MCF 10A (cell line): ENCODE data around the gene ZDHHC16. TPM values are rescaled to one million over a fixed set of nuclear protein-coding genes. Genes with fewer than 3 reads are reported as not detected.
"Not testable (repeated sequence)": the region's sequence is repeated elsewhere in the genome, so short reads cannot be mapped to it uniquely, and the experiment has no call there.

Experiments
- BruUV-seq: library from RNA; stranded (reverse); fragments of 400-500 nt; replicated peaks from 2 replicates; lab custom pipeline; 2021; lab: Mats Ljungman, UMichigan
- CTCF ChIA-PET: fragments of 300-600 bp; sonication (Branson Sonifier 250); formaldehyde crosslinking; extraction: SDS; loops from one replicate; lab custom pipeline; 2021; ENCODE audit warnings: antibody characterized with exemption, inconsistent platforms; lab: Yijun Ruan, JAX
- POLR2A ChIA-PET: fragments of 300-600, 350-650 bp; sonication (Branson Sonifier 250); formaldehyde crosslinking; extraction: SDS; loops from one replicate; lab custom pipeline; 2020; ENCODE audit warnings: antibody characterized with exemption, inconsistent platforms; lab: Yijun Ruan, JAX
- DNase-seq: peaks from one replicate; pipeline ENCODE4 v3.0.0-alpha.2; 2018; ENCODE audit not compliant: unreplicated experiment
- H3K27ac Mint-ChIP-seq: one replicate; pipeline ENCODE4 v1.8.0; 2022; ENCODE audit warnings: mild to moderate bottlenecking, low read depth, mixed read lengths; ENCODE audit not compliant: unreplicated experiment
- H3K27me3 Mint-ChIP-seq: one replicate; pipeline ENCODE4 v1.8.0; 2022; ENCODE audit warnings: mixed read lengths; ENCODE audit not compliant: insufficient read depth, unreplicated experiment
- H3K36me3 Mint-ChIP-seq: one replicate; pipeline ENCODE4 v1.8.0; 2022; ENCODE audit warnings: mild to moderate bottlenecking, moderate library complexity, mixed read lengths; ENCODE audit not compliant: insufficient read depth, unreplicated experiment
- H3K4me1 Mint-ChIP-seq: one replicate; pipeline ENCODE4 v1.8.0; 2022; ENCODE audit warnings: mixed read lengths; ENCODE audit not compliant: insufficient read depth, unreplicated experiment
- H3K4me3 Mint-ChIP-seq: one replicate; pipeline ENCODE4 v1.8.0; 2022; ENCODE audit warnings: mild to moderate bottlenecking, moderate library complexity, mixed read lengths; ENCODE audit not compliant: unreplicated experiment
- H3K9me3 Mint-ChIP-seq: one replicate; pipeline ENCODE4 v1.8.0; 2022; ENCODE audit warnings: mixed read lengths; ENCODE audit not compliant: unreplicated experiment
- CTCF ChIP-seq: fragments of 200-600 bp; IDR thresholded peaks from one replicate; pipeline ENCODE4 v1.8.0; 2022; ENCODE audit warnings: antibody characterized with exemption, mild to moderate bottlenecking; ENCODE audit not compliant: unreplicated experiment
- intact Hi-C: fragments of 100-400 bp; cut with micrococcal nuclease; formaldehyde crosslinking; loops from 2 replicates; pipeline ENCODE4 v1.14.1; 2022
- total RNA-seq: library from RNA; stranded (reverse); gene quantifications from 2 replicates; pipeline ENCODE4 v1.2.3, GENCODE V29; 2022

The ZDHHC16 gene
- total RNA-seq, 1 experiment from 2014 or later, result 48.0 TPM

- DNase-seq, result peak; percentile 84
- Mint-ChIP-seq H3K36me3 (no peaks in the 10 kb centered on the region), H3K9me3 (no peaks in the 10 kb centered on the region), H3K27me3 (no peaks in the 10 kb centered on the region), H3K4me1 (peaks cover 8% of the 10 kb centered on the region), H3K27ac (peak overlapping the region; percentile 92), H3K4me3 (peak overlapping the region; percentile 13)
- ChIA-PET POLR2A (interaction anchor here (0.6 to 5.0 kb wide), 12 partner anchors 9 to 302 kb away, joined by 3 to 46 read pairs (median 4); partner anchors contain the start of genes ANKRD2, AVPI1 and RRP12), CTCF (interaction anchor here (0.7 to 3.0 kb wide), 7 partner anchors 10 to 134 kb away, joined by 3 to 16 read pairs (median 4); partner anchors contain the start of gene RRP12)
- BruUV-seq, result no TSS peak
- intact Hi-C loops, result no loop called here
- TF ChIP-seq CTCF, result no peak
Observed at GRCh38 chr10:97412891-97413304, 33.1 kb upstream of the ZDHHC16 start.

- ChIA-PET CTCF (no interaction called here), POLR2A (no interaction called here)
- BruUV-seq, result no TSS peak
- H3K36me3 Mint-ChIP-seq, result no peaks in the 10 kb centered on the region
- no peaks in the 10 kb centered on the region for H3K9me3 Mint-ChIP-seq
- intact Hi-C loops, result no loop called here
- TF ChIP-seq CTCF, result no peak
- H3K4me3 Mint-ChIP-seq, result no peak overlapping the region
- H3K4me1 Mint-ChIP-seq, result peaks cover 8% of the 10 kb centered on the region
- DNase-seq, result no peak
- no peak overlapping the region for H3K27ac Mint-ChIP-seq
- no peaks in the 10 kb centered on the region for H3K27me3 Mint-ChIP-seq
Observed at GRCh38 chr10:97416565-97416964, 29.4 kb upstream of the ZDHHC16 start.

GRCh38 chr10:97423757-97424098 is 22.2 kb upstream of the ZDHHC16 start:
- intact Hi-C loops, H3K27ac Mint-ChIP-seq, BruUV-seq, H3K36me3 Mint-ChIP-seq, H3K4me3 Mint-ChIP-seq, H3K9me3 Mint-ChIP-seq, H3K27me3 Mint-ChIP-seq, DNase-seq: not testable (repeated sequence)
- H3K4me1 Mint-ChIP-seq, result peaks cover 12% of the 10 kb centered on the region
- ChIA-PET CTCF (interaction anchor here (0.7 to 2.0 kb wide), 6 partner anchors 11 to 42 kb away, joined by 3 to 9 read pairs (median 4); no protein-coding TSS in a partner anchor), POLR2A (interaction anchor here (0.6 to 3.4 kb wide), 7 partner anchors 10 to 110 kb away, joined by 3 to 13 read pairs (median 4); partner anchors contain the start of genes FRAT1 and RRP12)

- POLR2A ChIA-PET, result interaction anchor here (0.8 to 4.1 kb wide), 9 partner anchors 13 to 146 kb away, joined by 3 to 34 read pairs (median 9); partner anchors contain the start of genes ANKRD2, EXOSC1 and RRP12
Observed at GRCh38 chr10:97425964-97426775, 19.8 kb upstream of the ZDHHC16 start, which contains the start of gene PGAM1. Gene PGAM1 (plus strand): TSS chr10:97426191. CDS start chr10:97426308, 117 bp downstream.

More at GRCh38 chr10:97425964-97426775, 19.8 kb upstream of the ZDHHC16 start, which contains the start of gene PGAM1:
- intact Hi-C loops, result loop anchor here (1.0 kb wide), 1 partner anchor 19 kb away; no protein-coding TSS in a partner anchor
- H3K27me3 Mint-ChIP-seq, result no peaks in the 10 kb centered on the region
- DNase-seq, result peak; percentile 95
- H3K4me3 Mint-ChIP-seq, result peak within 1 kb of the TSS; percentile 77
- H3K36me3 Mint-ChIP-seq, result peaks cover 31% of the 10 kb centered on the region
- CTCF ChIA-PET, result interaction anchor here (1.2 kb wide), 3 partner anchors 23 to 132 kb away, joined by 4 to 6 read pairs (median 5); no protein-coding TSS in a partner anchor
- peaks cover 12% of the 10 kb centered on the region for H3K4me1 Mint-ChIP-seq
- H3K9me3 Mint-ChIP-seq, result no peaks in the 10 kb centered on the region
- TSS peak; percentile 42 for BruUV-seq
- peak within 1 kb of the TSS; percentile 80 for H3K27ac Mint-ChIP-seq
- peak; percentile 53 for TF ChIP-seq CTCF
